K562 (cell line): ENCODE measurements around the gene ATG10. TPM values are rescaled to one million over a fixed set of nuclear protein-coding genes. Genes with fewer than 3 reads are reported as not detected.

ENCODE experiments used
- ARNT ChIP-seq, 2 experiments: fragments of 450-650 bp; IDR thresholded peaks; 2 replicates each; pipeline ENCODE4 v1.6.1; 2016; ENCODE audit warnings: mild to moderate bottlenecking in 1 of 2
- HDAC8 ChIP-seq: fragments of 450-650 bp; IDR thresholded peaks from 2 replicates; pipeline ENCODE4 v1.6.1; 2016; ENCODE audit warnings: mild to moderate bottlenecking, missing genetic modification characterization, moderate library complexity, missing compliant biosample characterization
- NFIC ChIP-seq: fragments of 450-650 bp; IDR thresholded peaks from 2 replicates; pipeline ENCODE4 v1.6.1; 2017; ENCODE audit warnings: mild to moderate bottlenecking, inconsistent platforms
- NONO ChIP-seq, 2 experiments: fragments of 200-400 bp in 1 of 2; fragments of 450-650 bp in 1 of 2; formaldehyde crosslinking in 1 of 2; IDR thresholded peaks; 2 replicates each; pipeline ENCODE4 v1.6.1; 2017; ENCODE audit warnings: low read depth in 2 of 2, mild to moderate bottlenecking in 2 of 2, moderate library complexity in 2 of 2, low read length in 1 of 2
- PHF8 ChIP-seq: fragments of 200-600 bp; sonication (generic); IDR thresholded peaks from 2 replicates; pipeline ENCODE4 v1.6.1; 2012; ENCODE audit warnings: mixed run types, mild to moderate bottlenecking, inconsistent platforms, low read length, moderate library complexity, borderline replicate concordance
- SMARCA5 ChIP-seq: fragments of 450-650 bp; IDR thresholded peaks from 2 replicates; pipeline ENCODE4 v1.6.1; 2016
- ZBTB17 ChIP-seq: fragments of 450-650 bp; formaldehyde crosslinking; IDR thresholded peaks from 2 replicates; pipeline ENCODE4 v1.4.0; 2020; ENCODE audit warnings: mild to moderate bottlenecking
- ZNF175 ChIP-seq: fragments of 200-800 bp; sonication (Bioruptor generic); IDR thresholded peaks from 2 replicates; pipeline ENCODE4 v1.6.1; 2016; ENCODE audit warnings: low read depth, mild to moderate bottlenecking, missing genetic modification characterization, missing compliant biosample characterization
- ZNF436 ChIP-seq: fragments of 250-450, 450-650 bp; sonication (Bioruptor Pico); formaldehyde crosslinking; IDR thresholded peaks from 2 replicates; pipeline ENCODE4 v1.7.0; 2020; ENCODE audit warnings: mild to moderate bottlenecking
- polyA plus RNA-seq, 8 experiments: library from polyadenylated mRNA; depleted of rRNA in 4 of 8; stranded (reverse) in 5 of 8; unstranded in 3 of 8; fragments of >200 nt; fragmentation: Nextera tagmentation in 2 of 8; fragmentation: Illumina TruSeq in 1 of 8; extraction: Ambion mirVana in 2 of 8; extraction: Trizol in 1 of 8; gene quantifications; 2 replicates each; pipeline versions ENCODE4 v1.2.1 to v1.2.3, GENCODE V29; 2011 to 2014; ENCODE audit warnings: inconsistent platforms in 1 of 8, missing spikeins in 1 of 8
- total RNA-seq, 7 experiments: library from RNA; depleted of rRNA in 6 of 7; stranded (reverse); fragments of >200 nt in 6 of 7; fragmentation: Illumina TruSeq in 2 of 7; extraction: Trizol in 2 of 7; gene quantifications; 2 replicates each; pipeline versions ENCODE4 v1.2.1 to v1.2.3, GENCODE V29; 2011 to 2021; ENCODE audit warnings: low replicate concordance in 1 of 7
- TF ChIP-seq, protein P1 (sequence below): fragments of 450-650 bp; IDR thresholded peaks from 2 replicates; pipeline ENCODE4 v1.6.1; 2016; ENCODE audit warnings: mild to moderate bottlenecking, moderate library complexity
- TF ChIP-seq, protein P2 (sequence below): fragments of 250-450 bp; sonication (Bioruptor Pico); IDR thresholded peaks from 2 replicates; pipeline ENCODE4 v1.8.0; 2021; ENCODE audit warnings: moderate library complexity, mild to moderate bottlenecking, inconsistent platforms
- TF ChIP-seq, protein P3 (sequence below): fragments of 450-650 bp; IDR thresholded peaks from 2 replicates; pipeline ENCODE4 v1.6.1; 2016; ENCODE audit warnings: borderline replicate concordance

ATG10 gene
- total and polyA plus RNA-seq, 9 of the 15 experiments (the other 6 are each of a cell fraction or from before 2014, with no cell fraction given): 7.0 to 18.8 (median 14.6) TPM

DNA sequence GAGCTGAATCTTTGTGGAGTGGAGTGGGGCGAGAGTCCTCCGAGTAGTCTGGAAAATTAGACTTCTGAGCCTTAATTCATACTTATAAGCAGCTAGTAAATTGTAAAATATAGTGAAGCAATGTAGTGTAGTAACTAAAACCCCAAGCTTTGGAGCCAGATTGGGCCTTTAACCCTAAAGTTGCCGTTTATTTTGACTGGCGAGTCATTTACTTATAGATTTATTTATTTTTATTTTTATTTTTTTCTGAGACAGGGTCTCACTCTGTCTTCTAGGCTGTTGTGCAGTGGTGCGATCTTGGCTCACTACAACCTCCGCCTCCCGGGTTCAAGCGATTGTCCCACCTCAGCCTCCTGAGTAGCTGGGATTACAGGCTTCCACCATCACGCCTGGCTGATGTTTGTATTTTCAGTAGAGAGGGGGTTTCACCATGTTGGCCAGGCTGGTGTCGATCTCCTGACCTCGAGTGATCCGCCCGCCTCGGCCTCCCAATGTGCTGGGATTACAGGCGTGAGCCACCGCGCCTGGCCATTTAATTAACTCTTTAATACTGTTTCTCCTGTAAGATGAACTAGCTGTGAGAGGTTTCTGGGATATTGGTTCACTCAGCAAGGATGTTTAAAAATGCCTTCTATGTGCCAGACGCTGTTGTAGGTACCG, 307.0 kb downstream of the ATG10 start (continued):
- TF ChIP-seq, protein P1, sequence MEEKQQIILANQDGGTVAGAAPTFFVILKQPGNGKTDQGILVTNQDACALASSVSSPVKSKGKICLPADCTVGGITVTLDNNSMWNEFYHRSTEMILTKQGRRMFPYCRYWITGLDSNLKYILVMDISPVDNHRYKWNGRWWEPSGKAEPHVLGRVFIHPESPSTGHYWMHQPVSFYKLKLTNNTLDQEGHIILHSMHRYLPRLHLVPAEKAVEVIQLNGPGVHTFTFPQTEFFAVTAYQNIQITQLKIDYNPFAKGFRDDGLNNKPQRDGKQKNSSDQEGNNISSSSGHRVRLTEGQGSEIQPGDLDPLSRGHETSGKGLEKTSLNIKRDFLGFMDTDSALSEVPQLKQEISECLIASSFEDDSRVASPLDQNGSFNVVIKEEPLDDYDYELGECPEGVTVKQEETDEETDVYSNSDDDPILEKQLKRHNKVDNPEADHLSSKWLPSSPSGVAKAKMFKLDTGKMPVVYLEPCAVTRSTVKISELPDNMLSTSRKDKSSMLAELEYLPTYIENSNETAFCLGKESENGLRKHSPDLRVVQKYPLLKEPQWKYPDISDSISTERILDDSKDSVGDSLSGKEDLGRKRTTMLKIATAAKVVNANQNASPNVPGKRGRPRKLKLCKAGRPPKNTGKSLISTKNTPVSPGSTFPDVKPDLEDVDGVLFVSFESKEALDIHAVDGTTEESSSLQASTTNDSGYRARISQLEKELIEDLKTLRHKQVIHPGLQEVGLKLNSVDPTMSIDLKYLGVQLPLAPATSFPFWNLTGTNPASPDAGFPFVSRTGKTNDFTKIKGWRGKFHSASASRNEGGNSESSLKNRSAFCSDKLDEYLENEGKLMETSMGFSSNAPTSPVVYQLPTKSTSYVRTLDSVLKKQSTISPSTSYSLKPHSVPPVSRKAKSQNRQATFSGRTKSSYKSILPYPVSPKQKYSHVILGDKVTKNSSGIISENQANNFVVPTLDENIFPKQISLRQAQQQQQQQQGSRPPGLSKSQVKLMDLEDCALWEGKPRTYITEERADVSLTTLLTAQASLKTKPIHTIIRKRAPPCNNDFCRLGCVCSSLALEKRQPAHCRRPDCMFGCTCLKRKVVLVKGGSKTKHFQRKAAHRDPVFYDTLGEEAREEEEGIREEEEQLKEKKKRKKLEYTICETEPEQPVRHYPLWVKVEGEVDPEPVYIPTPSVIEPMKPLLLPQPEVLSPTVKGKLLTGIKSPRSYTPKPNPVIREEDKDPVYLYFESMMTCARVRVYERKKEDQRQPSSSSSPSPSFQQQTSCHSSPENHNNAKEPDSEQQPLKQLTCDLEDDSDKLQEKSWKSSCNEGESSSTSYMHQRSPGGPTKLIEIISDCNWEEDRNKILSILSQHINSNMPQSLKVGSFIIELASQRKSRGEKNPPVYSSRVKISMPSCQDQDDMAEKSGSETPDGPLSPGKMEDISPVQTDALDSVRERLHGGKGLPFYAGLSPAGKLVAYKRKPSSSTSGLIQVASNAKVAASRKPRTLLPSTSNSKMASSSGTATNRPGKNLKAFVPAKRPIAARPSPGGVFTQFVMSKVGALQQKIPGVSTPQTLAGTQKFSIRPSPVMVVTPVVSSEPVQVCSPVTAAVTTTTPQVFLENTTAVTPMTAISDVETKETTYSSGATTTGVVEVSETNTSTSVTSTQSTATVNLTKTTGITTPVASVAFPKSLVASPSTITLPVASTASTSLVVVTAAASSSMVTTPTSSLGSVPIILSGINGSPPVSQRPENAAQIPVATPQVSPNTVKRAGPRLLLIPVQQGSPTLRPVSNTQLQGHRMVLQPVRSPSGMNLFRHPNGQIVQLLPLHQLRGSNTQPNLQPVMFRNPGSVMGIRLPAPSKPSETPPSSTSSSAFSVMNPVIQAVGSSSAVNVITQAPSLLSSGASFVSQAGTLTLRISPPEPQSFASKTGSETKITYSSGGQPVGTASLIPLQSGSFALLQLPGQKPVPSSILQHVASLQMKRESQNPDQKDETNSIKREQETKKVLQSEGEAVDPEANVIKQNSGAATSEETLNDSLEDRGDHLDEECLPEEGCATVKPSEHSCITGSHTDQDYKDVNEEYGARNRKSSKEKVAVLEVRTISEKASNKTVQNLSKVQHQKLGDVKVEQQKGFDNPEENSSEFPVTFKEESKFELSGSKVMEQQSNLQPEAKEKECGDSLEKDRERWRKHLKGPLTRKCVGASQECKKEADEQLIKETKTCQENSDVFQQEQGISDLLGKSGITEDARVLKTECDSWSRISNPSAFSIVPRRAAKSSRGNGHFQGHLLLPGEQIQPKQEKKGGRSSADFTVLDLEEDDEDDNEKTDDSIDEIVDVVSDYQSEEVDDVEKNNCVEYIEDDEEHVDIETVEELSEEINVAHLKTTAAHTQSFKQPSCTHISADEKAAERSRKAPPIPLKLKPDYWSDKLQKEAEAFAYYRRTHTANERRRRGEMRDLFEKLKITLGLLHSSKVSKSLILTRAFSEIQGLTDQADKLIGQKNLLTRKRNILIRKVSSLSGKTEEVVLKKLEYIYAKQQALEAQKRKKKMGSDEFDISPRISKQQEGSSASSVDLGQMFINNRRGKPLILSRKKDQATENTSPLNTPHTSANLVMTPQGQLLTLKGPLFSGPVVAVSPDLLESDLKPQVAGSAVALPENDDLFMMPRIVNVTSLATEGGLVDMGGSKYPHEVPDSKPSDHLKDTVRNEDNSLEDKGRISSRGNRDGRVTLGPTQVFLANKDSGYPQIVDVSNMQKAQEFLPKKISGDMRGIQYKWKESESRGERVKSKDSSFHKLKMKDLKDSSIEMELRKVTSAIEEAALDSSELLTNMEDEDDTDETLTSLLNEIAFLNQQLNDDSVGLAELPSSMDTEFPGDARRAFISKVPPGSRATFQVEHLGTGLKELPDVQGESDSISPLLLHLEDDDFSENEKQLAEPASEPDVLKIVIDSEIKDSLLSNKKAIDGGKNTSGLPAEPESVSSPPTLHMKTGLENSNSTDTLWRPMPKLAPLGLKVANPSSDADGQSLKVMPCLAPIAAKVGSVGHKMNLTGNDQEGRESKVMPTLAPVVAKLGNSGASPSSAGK: peak; percentile 49; the same call in 1 of the 2 replicates
- TF ChIP-seq ARNT (IDR thresholded peaks at IDR 0.05) (no peak; a peak in 1 of 4 replicates), NONO (IDR thresholded peaks at IDR 0.05; ENCODE audit: low read depth in 2 of 2, low read length in 1 of 2) (0 out of 4 replicates have a peak, but pooled peaks of 1 of the 2 experiments have one; percentile 1), SMARCA5 (0 out of 2 replicates have a peak, but pooled peaks have one; percentile 8), HDAC8 (tag) (no peak), NFIC (0 out of 2 replicates have a peak, but pooled peaks have one; percentile 7), PHF8 (peak; percentile 47; the same call in 1 of the 2 replicates), ZNF436 (peak; percentile 24; the same call in 1 of the 2 replicates), ZBTB17 (CRISPR knock-in tag) (no peak), ZNF175 (CRISPR knock-in tag) (0 out of 2 replicates have a peak, but pooled peaks have one; percentile 11)
- TF ChIP-seq, protein P2, sequence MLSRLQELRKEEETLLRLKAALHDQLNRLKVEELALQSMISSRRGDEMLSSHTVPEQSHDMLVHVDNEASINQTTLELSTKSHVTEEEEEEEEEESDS: no peak
- TF ChIP-seq, protein P3, sequence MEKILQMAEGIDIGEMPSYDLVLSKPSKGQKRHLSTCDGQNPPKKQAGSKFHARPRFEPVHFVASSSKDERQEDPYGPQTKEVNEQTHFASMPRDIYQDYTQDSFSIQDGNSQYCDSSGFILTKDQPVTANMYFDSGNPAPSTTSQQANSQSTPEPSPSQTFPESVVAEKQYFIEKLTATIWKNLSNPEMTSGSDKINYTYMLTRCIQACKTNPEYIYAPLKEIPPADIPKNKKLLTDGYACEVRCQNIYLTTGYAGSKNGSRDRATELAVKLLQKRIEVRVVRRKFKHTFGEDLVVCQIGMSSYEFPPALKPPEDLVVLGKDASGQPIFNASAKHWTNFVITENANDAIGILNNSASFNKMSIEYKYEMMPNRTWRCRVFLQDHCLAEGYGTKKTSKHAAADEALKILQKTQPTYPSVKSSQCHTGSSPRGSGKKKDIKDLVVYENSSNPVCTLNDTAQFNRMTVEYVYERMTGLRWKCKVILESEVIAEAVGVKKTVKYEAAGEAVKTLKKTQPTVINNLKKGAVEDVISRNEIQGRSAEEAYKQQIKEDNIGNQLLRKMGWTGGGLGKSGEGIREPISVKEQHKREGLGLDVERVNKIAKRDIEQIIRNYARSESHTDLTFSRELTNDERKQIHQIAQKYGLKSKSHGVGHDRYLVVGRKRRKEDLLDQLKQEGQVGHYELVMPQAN: peak; percentile 41; the same call in 1 of the 2 replicates
